ENCODE results near the gene TRIM40. TPM values are rescaled to one million over a fixed set of nuclear protein-coding genes. Genes with fewer than 3 reads are reported as not detected.

The TRIM40 gene
- total and polyA plus RNA-seq, 2 of the 13 experiments (the other 11 are each of a cell fraction or from before 2014, with no cell fraction given), result 0.58 TPM; not detected in 1

GRCh38 chr6:30129265-30130178 lies 6.4 kb upstream of the TRIM40 start (continued):
- no peak for TF ChIP-seq SMC3 (IDR thresholded peaks at IDR 0.05; ENCODE audit: low read length)
- no peak for TF ChIP-seq SOX13 (IDR thresholded peaks at IDR 0.05)
- peak in 1 of 2 experiments; percentile 20; a peak in 1 of 4 replicates for TF ChIP-seq SOX13 (CRISPR knock-in tag; conservative IDR thresholded peaks at IDR 0.05 in 1 of 2, IDR thresholded peaks at IDR 0.05 in 1 of 2)
- TF ChIP-seq THAP9 (CRISPR knock-in tag; IDR thresholded peaks at IDR 0.05; ENCODE audit: borderline replicate concordance), result no peak
- TF ChIP-seq ATRX (CRISPR knock-in tag; IDR thresholded peaks at IDR 0.05; ENCODE audit: borderline replicate concordance), result no peak
- TF ChIP-seq EP300 (IDR thresholded peaks at IDR 0.05; ENCODE audit: low read depth in 2 of 2, low read length in 2 of 2), result 0 out of 4 replicates have a peak, but pooled peaks of 1 of the 2 experiments have one; percentile 12
- no peak for TF ChIP-seq EP300 (CRISPR knock-in tag; IDR thresholded peaks at IDR 0.05; ENCODE audit: borderline replicate concordance)
- peak; percentile 38; the same call in 1 of the 2 replicates for TF ChIP-seq CEBPG (CRISPR knock-in tag; IDR thresholded peaks at IDR 0.05)
- no peak for TF ChIP-seq SIN3A (IDR thresholded peaks at IDR 0.05; ENCODE audit: borderline replicate concordance, low read depth, low read length)
- TF ChIP-seq ZBTB14 (CRISPR knock-in tag; IDR thresholded peaks at IDR 0.05), result no peak
- peak; percentile 62; the same call in 1 of the 2 replicates for TF ChIP-seq CEBPB (IDR thresholded peaks at IDR 0.05; ENCODE audit: borderline replicate concordance, low read depth, low read length)

All from HepG2 (cell line).